PC-9 (cell line): ENCODE results near the gene HOXD4.

Experiments
- EZH2 ChIP-seq: fragments of 200-600 bp; sonication (generic); IDR thresholded peaks from 2 replicates; pipeline ENCODE4 v1.8.0; 2017; ENCODE audit warnings: antibody characterized with exemption, low read depth
- TF ChIP-seq, protein P1 (sequence below): fragments of 200-600 bp; sonication (generic); conservative IDR thresholded peaks from 2 replicates; pipeline ENCODE4 v1.6.1; 2017; ENCODE audit warnings: mixed run types, antibody characterized with exemption, mild to moderate bottlenecking, moderate library complexity

DNA sequence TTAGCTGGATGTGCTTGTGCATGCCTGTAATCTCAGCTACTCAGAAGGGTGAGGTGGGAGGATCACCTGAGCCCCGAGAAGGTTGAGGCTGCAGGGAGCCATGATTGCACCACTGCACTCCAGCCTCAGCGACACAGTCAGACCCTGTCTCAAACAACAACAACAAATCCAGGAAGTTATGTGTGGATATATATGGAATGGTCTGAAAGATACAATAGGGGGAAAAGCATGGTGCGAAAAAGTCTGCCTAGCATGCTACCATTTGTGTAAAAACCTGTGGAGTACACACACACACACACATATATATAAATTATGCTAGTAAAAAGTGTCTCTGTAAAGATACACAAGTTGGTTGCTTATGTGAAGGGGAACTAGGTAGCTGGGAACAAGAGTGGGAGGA, 30.2 kb downstream of the HOXD4 start:
- TF ChIP-seq, protein P1, sequence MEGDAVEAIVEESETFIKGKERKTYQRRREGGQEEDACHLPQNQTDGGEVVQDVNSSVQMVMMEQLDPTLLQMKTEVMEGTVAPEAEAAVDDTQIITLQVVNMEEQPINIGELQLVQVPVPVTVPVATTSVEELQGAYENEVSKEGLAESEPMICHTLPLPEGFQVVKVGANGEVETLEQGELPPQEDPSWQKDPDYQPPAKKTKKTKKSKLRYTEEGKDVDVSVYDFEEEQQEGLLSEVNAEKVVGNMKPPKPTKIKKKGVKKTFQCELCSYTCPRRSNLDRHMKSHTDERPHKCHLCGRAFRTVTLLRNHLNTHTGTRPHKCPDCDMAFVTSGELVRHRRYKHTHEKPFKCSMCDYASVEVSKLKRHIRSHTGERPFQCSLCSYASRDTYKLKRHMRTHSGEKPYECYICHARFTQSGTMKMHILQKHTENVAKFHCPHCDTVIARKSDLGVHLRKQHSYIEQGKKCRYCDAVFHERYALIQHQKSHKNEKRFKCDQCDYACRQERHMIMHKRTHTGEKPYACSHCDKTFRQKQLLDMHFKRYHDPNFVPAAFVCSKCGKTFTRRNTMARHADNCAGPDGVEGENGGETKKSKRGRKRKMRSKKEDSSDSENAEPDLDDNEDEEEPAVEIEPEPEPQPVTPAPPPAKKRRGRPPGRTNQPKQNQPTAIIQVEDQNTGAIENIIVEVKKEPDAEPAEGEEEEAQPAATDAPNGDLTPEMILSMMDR: no peak
- TF ChIP-seq EZH2: no peak
